Esophagus mucosa (tissue), 1 donor: Measurements from ENCODE around the gene POLR2L. TPM values are rescaled to one million over a fixed set of nuclear protein-coding genes. Genes with fewer than 3 reads are reported as not detected.

Experiments used
- ATAC-seq: fragments of 200-7000 bp; cut with Tn5 transposase; one replicate; pipeline ENCODE4 v1.9.1; 2020
- total RNA-seq: library from RNA; stranded (reverse); gene quantifications from one replicate; pipeline ENCODE4 v1.2.4, GENCODE V29; 2023
- donor health status: DM: yes; HTN: yes; CAD: no.

Gene POLR2L
- total RNA-seq, 1 donor from 2014 or later: 177 TPM

DNA sequence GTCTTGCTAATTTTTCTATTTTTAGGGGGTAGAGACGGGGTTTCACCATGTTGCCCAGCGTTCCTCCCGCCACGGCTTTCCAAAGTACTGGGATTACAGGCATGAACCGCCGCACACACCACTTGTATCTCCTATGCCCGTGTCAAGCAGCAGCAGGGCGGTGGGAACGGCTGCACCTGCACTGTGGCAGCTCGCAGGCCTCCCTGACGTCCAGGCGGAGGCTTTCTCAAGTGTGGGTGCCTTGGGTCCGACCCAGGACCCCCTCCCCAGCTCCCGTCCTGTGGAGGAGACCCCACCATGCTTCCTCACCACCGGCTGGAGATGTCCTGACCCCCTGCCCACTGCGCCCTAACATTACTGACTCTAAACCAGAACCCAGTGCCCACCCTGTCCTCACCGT lies 26.1 kb upstream of the POLR2L start:
- no peak for ATAC-seq

DNA sequence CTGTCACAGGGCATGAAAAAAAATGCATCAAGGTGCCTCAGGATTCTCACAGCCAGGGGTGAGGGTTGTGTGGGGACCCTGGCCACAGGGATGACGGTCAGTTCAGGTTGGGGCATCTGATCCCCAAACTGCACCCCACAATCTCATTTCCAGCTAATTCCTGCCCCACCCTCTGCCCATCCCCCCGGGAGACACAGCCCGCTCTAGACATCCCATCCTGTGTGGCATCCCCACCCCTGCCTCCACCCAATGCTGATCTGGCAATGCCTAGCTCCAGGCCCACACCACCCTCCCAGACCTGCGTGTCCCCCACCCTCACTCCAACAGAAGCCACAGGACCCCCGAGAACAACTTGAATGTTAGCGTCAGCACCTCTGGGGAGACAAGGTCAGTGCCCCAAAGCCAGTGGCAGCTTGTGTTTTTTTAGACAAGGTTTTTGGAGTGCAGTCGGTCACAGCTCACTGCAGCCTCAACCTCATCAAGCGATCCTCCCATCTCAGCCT lies 25.6 kb upstream of the POLR2L start:
- no peak for ATAC-seq

DNA sequence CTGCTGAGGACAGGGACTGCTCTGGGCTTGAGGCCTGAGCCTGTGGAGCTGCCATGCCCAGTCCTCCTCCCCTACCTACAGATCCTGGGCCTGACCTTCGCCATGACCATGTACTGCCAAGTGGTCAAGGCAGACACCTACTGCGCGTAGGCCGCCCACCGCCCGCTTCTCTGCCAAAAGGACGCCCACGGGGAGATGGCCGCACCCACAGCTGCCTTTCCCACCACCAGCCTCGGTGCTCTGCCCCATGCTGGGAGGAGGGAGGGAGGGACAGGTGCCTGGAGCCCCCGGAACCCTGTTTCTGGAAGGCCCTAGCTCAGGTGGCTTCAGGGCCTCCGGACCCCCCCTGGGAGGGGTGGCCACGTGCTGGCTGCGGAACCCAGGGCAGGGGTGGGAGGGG lies 24.2 kb upstream of the POLR2L start:
- ATAC-seq: no peak

DNA sequence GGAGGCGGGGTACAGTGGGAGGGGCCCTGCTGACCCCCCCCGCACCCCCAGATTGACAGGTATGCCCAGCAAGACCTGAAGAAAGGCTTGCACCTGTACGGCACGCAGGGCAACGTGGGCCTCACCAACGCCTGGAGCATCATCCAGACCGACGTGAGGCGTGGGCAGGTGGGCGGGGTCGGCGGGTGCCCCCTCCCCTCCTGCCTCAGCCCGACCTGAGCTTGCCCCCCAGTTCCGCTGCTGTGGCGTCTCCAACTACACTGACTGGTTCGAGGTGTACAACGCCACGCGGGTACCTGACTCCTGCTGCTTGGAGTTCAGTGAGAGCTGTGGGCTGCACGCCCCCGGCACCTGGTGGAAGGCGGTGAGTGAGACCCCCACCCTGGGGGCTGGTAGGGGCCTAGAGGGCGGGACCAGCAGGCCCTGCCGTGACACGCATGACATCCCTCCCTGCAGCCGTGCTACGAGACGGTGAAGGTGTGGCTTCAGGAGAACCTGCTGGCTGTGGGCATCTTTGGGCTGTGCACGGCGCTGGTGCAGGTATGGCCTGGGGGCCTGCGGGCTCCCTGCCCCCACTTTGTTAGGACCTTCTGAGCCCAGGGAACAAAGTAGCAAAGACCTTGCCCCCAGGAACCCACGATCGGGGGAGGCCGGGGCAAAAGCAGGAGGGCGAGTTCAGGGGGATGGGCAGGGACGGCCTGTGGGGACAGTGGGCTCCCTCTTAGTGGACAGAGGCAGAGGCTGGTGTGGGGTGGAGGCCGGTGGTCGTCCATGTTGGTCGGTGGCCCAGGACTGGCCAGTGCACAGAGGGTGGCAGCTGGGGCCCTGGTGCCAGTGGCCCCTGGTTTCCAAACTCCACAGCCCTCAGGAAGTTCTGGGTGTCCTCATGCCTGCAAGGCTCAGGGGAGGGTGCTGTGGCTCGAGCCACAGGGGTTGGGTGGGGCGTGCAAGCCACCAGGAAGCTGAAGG lies 23.4 kb upstream of the POLR2L start:
- no peak for ATAC-seq

DNA sequence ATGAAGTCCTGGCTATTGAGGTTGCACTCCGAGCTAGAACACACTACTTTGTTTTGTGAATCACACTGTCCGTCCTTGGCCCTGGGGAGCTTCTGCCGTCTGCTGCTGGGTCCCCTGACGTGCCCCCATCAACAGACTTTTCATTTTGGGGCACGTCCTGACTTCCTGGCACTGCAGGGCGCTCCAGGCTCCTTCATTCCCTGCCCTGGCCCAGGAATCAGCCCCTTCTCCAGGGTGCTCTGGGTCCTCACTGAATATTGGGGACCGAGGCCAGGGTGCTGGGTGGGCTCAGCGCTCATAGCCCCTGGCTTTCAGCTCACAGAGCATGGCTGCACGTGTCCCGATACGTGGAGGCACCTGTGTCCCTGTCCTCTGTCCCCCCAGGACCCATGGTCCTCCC lies 22.6 kb upstream of the POLR2L start:
- ATAC-seq: no peak

DNA sequence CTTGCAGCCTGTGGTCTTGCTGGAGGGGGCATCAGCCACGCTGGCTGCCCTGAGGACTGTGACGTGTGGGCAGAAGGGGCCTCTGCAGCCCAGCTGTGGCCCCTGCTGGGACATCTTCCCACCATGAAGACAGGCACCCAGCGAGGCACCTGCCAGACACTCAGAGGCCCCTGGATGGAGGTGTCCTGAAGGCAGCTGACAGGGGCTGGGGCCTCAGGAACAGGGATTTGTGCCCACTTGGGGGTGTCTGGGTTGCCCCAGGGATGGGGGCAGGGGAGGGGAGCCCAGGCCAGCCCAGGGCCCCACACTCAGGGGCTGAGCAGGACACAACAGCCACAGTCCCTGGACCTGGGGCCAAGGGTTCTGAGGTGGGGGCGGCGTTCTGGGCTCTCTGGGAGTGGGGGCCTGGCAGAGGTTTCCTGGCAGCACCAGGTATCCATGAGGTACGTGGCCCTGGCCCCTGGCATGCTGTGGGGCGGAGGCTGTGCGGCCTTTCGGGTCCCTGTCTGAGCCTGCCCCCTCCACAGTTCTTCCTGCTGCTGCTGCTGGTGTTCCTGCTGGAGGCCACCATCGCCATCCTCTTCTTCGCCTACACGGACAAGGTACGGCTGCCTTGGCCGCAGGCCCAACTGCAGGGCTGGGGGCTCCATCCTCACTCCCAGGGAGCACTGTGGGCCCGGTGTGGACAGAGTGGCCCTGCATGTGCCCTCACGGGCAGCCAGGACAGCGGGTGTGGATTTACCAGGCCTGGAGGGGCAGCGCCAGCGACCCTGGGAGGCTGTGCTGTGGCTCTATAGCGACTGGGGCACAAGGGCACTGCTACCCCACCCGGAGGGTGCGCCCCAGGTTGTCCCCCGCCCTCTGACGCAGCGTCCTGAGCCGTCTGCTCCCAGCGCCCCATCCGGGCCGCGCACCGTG lies 21.8 kb upstream of the POLR2L start:
- no peak for ATAC-seq

DNA sequence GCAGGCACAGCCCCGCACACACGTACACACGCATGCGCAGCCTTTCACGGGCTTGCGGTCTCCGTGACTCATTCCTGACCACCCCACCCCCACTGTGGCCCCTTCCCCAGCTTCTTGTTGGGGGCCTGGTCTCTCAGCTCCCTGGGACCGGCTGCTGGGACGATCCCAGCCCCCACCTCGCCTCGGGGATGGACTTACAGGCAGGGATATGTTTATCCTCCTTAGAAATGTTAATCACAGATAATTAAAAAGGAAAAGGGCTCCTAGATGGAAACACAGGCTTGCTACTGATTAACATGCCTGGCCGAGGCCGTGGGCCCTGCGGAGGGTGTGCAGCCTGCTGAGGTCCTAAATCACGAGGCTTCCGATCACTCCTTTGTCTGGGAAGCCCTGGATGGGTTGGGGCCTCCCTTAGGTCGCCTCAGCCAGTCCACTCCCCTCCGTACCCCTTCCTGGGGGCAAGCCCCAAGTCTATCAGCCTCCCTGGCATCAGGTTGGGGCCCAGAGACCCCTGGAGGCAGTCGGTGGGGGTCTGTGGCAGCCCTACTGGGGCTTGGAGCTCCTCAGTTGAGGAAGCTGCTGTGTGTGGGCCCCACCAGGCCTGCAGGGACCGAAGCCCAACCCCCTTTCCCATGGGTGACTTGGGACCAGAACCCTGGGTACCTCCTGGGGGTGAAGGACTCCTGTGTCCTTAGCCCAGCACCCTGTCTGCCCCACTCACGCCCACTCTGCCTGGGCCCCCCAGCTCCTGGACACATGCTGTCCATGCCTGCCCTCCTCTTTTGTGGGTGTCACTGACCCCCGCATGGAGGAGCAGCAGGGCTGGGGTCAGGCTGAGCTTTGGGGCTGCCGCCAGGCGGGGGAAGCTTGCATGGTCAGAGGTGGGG lies 20.9 kb upstream of the POLR2L start:
- no peak for ATAC-seq

DNA sequence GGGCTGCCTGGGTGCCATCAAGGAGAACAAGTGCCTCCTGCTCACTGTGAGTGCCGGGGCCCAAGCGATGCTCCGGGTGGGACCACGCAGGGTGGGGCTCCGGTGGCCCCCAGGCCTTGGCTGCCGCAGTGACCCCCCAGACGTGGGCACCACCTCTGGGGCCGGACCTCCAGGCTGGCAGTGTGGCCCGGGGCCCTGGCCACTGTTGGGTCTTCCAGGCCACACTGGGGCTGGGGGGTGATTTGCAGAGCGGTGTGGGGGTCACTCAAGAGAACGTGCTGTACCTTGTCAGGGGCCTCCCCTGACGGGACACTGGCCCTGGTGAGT lies 20.3 kb upstream of the POLR2L start:
- ATAC-seq: no peak

DNA sequence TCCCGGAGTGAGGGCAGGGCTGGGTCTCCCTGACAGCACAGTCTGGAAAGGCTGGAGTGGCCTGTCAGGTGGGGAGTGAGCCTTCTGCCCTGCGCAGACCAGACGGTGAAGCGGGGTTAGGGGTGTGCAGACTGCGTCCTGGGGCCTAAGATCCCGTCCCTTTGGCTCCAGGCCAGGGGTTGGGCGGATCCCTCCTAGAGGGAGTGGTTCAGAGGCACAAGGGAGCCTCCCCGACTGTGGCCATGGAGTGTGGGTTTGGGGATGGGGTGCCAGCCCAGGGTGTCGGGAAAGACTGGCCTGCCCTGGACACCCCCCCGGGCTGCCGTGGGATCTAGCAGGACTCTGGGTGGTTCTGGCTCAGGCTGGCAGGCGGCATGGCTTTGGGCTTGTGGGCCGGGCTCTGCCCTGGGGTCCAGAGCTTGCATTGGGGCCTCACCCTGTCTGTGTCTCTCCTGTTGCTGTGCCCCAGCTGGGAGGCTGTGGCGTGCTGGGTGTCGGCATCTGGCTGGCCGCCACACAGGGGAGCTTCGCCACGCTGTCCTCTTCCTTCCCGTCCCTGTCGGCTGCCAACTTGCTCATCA lies 19.8 kb upstream of the POLR2L start:
- ATAC-seq: no peak

DNA sequence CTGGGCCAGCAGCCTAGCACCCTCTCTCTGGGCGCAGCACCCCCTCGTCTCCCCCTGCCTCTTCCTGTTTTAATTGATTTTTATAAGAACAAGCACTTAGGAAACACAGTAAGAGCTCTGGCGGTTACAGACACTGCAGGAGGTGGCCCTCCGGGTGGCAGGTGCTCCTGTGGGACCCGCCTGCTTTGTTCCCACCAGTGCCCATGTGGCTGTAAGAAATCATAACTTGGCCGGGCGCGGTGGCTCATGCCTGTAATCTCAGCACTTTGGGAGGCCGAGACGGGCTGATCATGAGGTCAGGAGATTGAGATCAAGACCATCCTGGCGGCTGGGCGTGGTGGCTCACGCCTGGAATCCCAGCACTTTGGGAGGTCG lies 18.8 kb upstream of the POLR2L start:
- ATAC-seq: no peak

DNA sequence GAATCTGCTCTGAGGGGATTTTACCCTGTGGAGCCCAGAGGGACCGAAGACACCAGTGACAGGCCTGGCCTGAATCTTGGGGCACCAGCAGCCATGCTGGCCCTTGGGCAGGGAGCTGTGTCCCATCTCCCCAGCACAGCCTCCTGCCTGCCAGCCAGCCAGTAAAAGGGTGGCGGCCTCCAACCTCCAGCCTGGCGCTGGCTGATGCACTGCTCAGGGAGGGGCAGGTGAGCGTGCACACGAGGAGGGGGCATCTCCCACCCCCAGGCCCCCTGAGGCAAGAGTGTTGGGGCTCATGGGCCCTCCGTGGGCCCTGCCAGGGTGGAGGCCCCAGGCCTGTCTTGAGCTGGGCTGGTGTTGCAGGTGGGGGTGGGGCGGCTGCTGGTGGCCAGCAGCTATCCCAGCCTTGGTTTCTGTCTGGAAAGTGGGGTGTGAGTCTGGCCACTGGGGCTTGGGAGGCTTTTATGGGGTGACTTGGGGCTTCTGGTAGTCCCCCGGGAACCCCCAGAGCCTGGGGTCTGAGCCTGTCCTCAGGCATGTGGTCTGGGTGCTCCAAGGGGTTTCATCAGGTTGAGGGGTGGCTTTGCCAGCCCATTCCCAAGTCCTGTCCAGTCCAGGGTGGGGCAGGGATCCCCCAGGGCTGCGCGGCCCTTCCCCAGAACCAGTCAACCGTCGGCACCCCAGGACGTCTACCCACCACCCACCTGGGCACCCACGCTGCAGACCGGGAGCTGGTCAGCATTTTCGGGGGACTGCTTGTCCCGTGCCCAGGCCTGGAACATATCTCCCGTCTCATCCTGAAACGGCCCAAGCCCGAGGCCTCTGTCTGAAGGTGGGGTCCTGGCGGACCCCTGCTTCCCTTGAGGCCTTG lies 18.1 kb upstream of the POLR2L start:
- ATAC-seq: no peak

DNA sequence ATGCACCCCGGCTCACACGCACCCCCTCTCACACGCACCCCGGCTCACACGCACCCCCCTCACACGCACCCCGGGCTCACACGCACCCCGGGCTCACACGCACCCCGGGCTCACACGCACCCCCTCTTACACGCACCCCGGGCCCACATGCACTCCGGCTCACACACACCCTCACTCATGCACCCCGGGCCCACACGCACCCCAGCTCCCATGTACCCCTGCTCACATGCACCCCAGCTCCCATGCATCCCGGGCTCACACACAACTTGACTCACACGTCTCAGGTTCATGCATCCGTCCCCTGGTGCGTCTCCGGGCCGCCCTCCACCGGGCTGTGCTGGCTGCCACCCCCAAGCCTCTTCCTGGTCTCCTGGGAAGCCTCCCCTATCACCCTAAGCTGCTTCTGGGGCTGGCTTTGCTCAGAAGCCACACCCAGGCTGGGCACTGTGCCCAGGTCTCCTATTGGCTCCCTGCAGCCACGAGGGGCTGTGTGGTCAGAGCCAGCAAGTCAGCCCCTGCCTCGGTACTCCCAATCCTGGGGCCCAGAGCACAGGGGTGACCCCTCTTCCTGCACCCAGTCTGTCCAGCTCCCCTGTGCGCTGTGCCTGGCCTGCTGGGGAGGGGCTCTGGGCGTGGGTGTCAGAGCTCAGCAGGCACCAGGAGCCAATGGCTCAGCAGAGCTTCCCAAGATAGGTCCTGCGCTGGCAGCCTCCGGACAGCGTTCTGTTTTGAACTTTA lies 17.2 kb upstream of the POLR2L start:
- peak; percentile 70 for ATAC-seq

DNA sequence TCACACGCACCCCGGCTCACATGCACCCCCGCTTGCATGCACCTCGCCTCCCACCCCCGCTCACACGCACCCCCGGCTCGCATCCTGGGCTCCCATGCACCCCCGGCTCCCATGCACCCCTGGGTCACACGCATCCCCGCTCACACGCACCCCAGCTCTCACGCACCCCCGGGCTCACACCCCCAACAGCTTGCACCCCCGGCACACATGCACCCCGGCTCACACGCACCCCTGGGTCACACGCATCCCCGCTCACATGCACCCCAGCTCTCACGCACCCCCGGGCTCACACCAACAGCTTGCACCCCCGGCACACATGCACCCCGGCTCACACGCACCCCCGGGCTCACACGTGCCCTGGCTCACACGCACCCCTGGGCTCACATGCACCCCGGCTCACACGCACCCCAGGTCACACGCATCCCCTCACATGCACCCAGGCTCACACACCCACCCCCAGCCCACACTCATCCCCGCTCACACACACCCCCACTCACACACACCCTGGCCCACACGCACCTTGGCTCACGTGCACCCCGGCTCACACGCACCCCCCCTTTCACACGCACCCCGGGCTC lies 16.5 kb upstream of the POLR2L start:
- ATAC-seq: no peak

DNA sequence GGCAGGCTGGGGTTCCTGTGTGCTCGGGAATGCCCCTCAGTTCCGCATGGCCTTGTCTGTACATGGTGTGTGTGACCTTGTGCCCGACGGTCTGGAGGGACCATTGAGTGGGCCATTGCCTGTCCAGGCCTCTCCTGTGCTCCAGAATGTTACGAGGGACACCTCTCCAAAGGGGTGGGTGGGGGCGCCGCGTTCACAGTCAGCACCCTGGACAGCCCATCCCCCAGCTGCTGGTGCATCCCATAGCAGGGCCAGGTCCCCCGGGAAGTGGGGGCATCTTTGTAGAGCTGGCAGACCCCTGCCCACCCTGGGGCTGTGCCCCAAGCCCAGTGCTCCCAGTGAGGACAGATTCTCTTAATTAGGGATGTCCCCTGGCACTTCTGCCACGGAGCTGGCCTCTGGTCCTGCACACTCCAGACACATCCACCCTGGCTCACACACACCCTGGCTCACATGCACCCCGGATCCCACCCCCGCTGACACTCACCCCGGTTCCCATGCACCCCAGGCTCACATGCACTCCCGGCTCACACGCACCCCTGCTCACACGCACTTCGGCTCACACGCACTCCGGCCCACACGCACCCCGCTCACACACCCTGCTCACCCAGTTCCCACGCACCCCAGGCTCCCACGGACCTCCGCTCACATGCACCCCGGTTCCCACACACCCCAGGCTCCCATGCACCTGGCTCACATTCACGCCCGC lies 15.9 kb upstream of the POLR2L start:
- no peak for ATAC-seq

DNA sequence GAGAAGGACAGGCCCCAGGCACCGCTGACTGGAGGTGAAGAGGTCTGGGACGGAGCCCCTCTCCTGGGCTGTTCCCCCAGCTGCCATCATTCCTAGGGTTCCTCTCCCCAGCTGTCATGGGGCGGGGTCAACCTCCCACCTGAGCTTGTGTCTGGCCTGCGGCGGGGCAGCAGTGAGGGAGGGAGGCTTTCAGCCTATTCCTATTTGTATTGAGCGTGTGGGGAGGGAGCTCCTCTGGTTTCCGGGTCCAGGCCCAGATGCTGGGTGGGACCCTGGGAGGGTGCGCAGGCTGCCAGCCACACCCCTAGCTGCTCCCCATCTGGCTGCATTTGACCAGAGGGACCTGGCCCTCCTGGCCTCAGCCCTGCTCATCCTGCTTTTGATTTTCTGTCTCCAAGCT lies 14.1 kb upstream of the POLR2L start:
- no peak for ATAC-seq

DNA sequence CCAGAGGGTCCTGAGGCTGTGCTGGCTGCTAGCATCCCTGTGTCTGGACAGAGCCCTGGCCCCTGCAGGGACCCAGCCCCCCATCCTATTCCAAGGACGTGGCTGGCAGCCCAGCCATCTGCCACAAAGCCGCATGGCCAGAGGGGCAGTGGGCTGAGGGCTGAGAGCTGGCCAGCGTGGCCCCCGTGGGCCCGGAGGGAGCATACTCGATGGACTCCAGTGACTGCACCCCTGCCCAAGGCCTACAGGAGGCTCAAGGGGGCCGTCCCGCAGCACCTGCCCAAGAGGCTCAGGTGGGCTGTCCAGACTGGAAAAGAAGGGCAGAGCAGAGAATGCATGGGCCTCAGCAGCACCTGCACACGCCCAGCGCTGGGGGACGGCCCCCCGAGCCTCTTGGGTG lies 13.5 kb upstream of the POLR2L start:
- ATAC-seq: no peak

DNA sequence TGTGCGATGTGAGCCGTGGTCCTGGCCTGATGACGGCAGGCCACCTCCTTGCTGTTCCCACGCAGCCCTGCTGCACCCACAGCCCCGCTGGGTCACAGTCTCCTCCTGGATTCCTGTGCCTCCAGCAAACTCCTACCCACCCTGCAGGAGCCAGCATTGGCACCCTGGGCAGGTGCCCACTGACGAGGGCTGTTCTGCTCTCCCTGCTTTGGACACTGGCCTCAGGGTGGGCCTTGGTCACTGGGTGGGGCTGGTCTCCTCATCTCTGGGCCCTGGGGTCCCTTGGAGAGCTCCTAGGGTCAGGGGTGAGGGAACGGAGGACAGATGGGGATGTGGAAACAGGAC lies 13.0 kb upstream of the POLR2L start:
- ATAC-seq: no peak

DNA sequence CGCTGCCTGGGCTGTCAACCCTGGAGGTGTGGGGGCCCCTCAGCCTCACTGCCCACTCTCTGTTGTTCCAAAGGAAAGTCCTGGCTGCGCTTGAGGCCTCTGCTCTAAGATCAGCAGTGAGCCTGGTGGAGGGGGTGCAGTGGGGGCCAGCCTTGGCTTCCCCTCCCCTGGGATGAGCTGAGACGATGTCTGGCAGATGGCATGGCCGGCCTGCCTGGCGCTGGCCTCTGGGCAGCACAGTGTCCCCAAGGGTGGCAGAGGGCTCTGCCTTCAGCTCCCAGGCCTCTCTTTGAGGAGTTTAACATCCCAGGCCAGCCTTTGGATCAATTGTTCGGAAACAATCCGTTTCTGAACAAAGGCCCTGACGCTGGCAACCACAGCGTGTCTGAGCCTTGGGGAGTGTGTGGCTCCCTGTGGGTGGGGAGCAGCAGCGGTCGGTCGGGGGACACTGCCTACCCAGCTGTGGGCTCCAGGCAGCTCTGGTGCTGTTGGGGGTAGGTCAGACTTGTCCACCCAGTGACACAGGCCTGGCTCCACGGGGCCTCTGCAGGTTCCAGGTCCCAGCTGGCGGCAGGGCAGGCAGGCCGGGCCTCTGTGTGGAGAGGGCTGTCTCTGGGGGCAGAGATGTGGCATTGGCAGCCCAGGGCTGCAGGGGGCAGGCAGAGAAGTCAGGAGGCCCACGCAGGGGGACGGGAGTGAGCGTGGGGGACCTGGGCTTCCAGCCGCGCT lies 12.4 kb upstream of the POLR2L start:
- ATAC-seq: no peak
